CD4-positive, alpha-beta T cell (primary cell): ENCODE results near the gene CLIP2. TPM values are rescaled to one million over a fixed set of nuclear protein-coding genes. Genes with fewer than 3 reads are reported as not detected.

Experiments
- ATAC-seq: fragments of 200-7000 bp; cut with Tn5 transposase; one replicate; pipeline ENCODE4 v1.10.0; 2022; ENCODE audit warnings: mild to moderate bottlenecking; ENCODE audit not compliant: poor library complexity
- CTCF ChIA-PET: fragments of 350-600 bp; sonication (Branson Sonifier 250); formaldehyde crosslinking; loops from one replicate; lab custom pipeline; 2021; ENCODE audit warnings: antibody characterized with exemption, inconsistent platforms; lab: Charles Lee
- POLR2A ChIA-PET: fragments of 350-600 bp; sonication (Branson Sonifier 250); formaldehyde crosslinking; loops from one replicate; lab custom pipeline; 2021; ENCODE audit warnings: antibody characterized with exemption, inconsistent platforms; lab: Charles Lee
- DNase-seq, 14 experiments: peaks; one replicate each; pipeline ENCODE4 v3.0.0-alpha.2; 2013 to 2020; ENCODE audit warnings: mixed read lengths in 2 of 14
- H3K27ac ChIP-seq, 2 donors: one replicate each; pipeline versions ENCODE4 v1.5.1 to v1.7.0; 2013; ENCODE audit warnings: low read length in 2 of 2, low read depth in 1 of 2, mild to moderate bottlenecking in 1 of 2
- H3K27me3 ChIP-seq, 2 experiments: 1 replicate in 1 of 2; 2 replicates in 1 of 2; pipeline versions ENCODE4 v1.6.1 to v1.7.0; 2013; ENCODE audit warnings: low read length in 2 of 2, control low read depth in 1 of 2, mild to moderate bottlenecking in 1 of 2, moderate library complexity in 1 of 2; ENCODE audit not compliant: insufficient read depth in 2 of 2, control insufficient read depth in 1 of 2
- H3K36me3 ChIP-seq: one replicate; pipeline ENCODE4 v1.6.1; 2013; ENCODE audit warnings: low read length, control low read depth; ENCODE audit not compliant: insufficient read depth
- H3K4me1 ChIP-seq: one replicate; pipeline ENCODE4 v1.6.1; 2013; ENCODE audit warnings: low read length, control low read depth; ENCODE audit not compliant: insufficient read depth
- H3K4me3 ChIP-seq: one replicate; pipeline ENCODE4 v1.5.1; 2013; ENCODE audit warnings: mild to moderate bottlenecking, low read length, moderate library complexity
- H3K9me3 ChIP-seq, 2 experiments: 1 replicate in 1 of 2; 2 replicates in 1 of 2; pipeline versions ENCODE4 v1.6.1 to v1.7.0; 2013; ENCODE audit warnings: low read length in 2 of 2, mild to moderate bottlenecking in 2 of 2, control low read depth in 1 of 2, moderate library complexity in 1 of 2; ENCODE audit not compliant: control insufficient read depth in 1 of 2, insufficient read depth in 1 of 2
- H3K27ac Mint-ChIP-seq: one replicate; pipeline ENCODE4 v1.8.0; 2020; ENCODE audit warnings: mixed read lengths
- H3K27me3 Mint-ChIP-seq: one replicate; pipeline ENCODE4 v1.8.0; 2021; ENCODE audit warnings: mixed read lengths
- H3K36me3 Mint-ChIP-seq: one replicate; pipeline ENCODE4 v1.8.0; 2021; ENCODE audit warnings: low read depth, mixed read lengths
- H3K4me1 Mint-ChIP-seq: one replicate; pipeline ENCODE4 v1.8.0; 2021; ENCODE audit warnings: low read depth, mixed read lengths
- H3K4me3 Mint-ChIP-seq: one replicate; pipeline ENCODE4 v1.8.0; 2020; ENCODE audit warnings: mild to moderate bottlenecking, mixed read lengths
- H3K9me3 Mint-ChIP-seq: one replicate; pipeline ENCODE4 v1.8.0; 2020; ENCODE audit warnings: mixed read lengths
- CTCF ChIP-seq: fragments of 200-600 bp; IDR thresholded peaks from one replicate; pipeline ENCODE4 v1.8.0; 2022; ENCODE audit warnings: antibody characterized with exemption, mild to moderate bottlenecking
- intact Hi-C, 2 experiments: fragments of 100-400 bp; cut with DNase I in 1 of 2; cut with micrococcal nuclease in 1 of 2; formaldehyde crosslinking; loops; one replicate each; pipeline versions ENCODE4 v1.15.1 to v1.9.0; 2023 to 2025; cut with DNase I, micrococcal nuclease
- total RNA-seq, 174 experiments: library from RNA in 2 of 174; stranded (reverse) in 2 of 174; gene quantifications; one replicate each; pipeline ENCODE4 v1.2.3 and lab custom pipeline; 2021 to 2026

CLIP2 gene
- total RNA-seq, 2 experiments from 2014 or later: 2.4 to 2.7 TPM

GRCh38 chr7:74306004-74306729 is 17.0 kb downstream of the CLIP2 start:
- Histone ChIP-seq H3K9me3 (peaks cover 0 to 4% of the 10 kb centered on the region in 2 experiments), H3K4me3 (no peak overlapping the region), H3K4me1 (peaks cover 14% of the 10 kb centered on the region), H3K27ac (no peak overlapping the region), H3K27me3 (peaks cover 7 to 13% of the 10 kb centered on the region in 2 experiments), H3K36me3 (no peaks in the 10 kb centered on the region)
- no peaks in the 10 kb centered on the region for H3K9me3 Mint-ChIP-seq
- intact Hi-C loops: no loop called here
- H3K4me1 Mint-ChIP-seq: peaks cover 7% of the 10 kb centered on the region
- H3K27me3 Mint-ChIP-seq: peaks cover 16% of the 10 kb centered on the region
- ChIA-PET POLR2A (interaction anchor here (1.0 kb wide), 1 partner anchor 13 kb away, joined by 3 read pairs; no protein-coding TSS in a partner anchor), CTCF (no interaction called here)
- H3K27ac Mint-ChIP-seq: no peak overlapping the region
- no peak for DNase-seq
- no peak for ATAC-seq
- H3K4me3 Mint-ChIP-seq: peak overlapping the region; percentile 20
- no peak for TF ChIP-seq CTCF
- H3K36me3 Mint-ChIP-seq: no peaks in the 10 kb centered on the region

- H3K36me3 ChIP-seq: no peaks in the 10 kb centered on the region
- no peak for TF ChIP-seq CTCF
- CTCF ChIA-PET: no interaction called here
- Mint-ChIP-seq H3K9me3 (no peaks in the 10 kb centered on the region), H3K36me3 (no peaks in the 10 kb centered on the region), H3K4me3 (peak overlapping the region; percentile 45), H3K27ac (no peak overlapping the region), H3K4me1 (peaks cover 7% of the 10 kb centered on the region), H3K27me3 (peaks cover 16% of the 10 kb centered on the region)
- intact Hi-C loops: no loop called here
- H3K4me1 ChIP-seq: peaks cover 14% of the 10 kb centered on the region
- DNase-seq: peak in 1 of 14 experiments; percentile 12
- peaks cover 0 to 4% of the 10 kb centered on the region in 2 experiments for H3K9me3 ChIP-seq
- no peak overlapping the region for H3K27ac ChIP-seq
- POLR2A ChIA-PET: interaction anchor here (1.0 kb wide), 1 partner anchor 12 kb away, joined by 3 read pairs; no protein-coding TSS in a partner anchor
- no peak overlapping the region for H3K4me3 ChIP-seq
- peaks cover 7 to 13% of the 10 kb centered on the region in 2 experiments for H3K27me3 ChIP-seq
- peak; percentile 39 for ATAC-seq
Observed at GRCh38 chr7:74306730-74307469, 17.7 kb downstream of the CLIP2 start.

- ChIA-PET POLR2A (no interaction called here), CTCF (no interaction called here)
- Histone ChIP-seq H3K27me3 (peaks cover 7 to 13% of the 10 kb centered on the region in 2 experiments), H3K36me3 (no peaks in the 10 kb centered on the region), H3K4me3 (no peak overlapping the region), H3K4me1 (peaks cover 14% of the 10 kb centered on the region), H3K27ac (no peak overlapping the region), H3K9me3 (peaks cover 0 to 4% of the 10 kb centered on the region in 2 experiments)
- no peaks in the 10 kb centered on the region for H3K9me3 Mint-ChIP-seq
- TF ChIP-seq CTCF: no peak
- DNase-seq: no peak
- peaks cover 7% of the 10 kb centered on the region for H3K4me1 Mint-ChIP-seq
- H3K36me3 Mint-ChIP-seq: no peaks in the 10 kb centered on the region
- H3K27me3 Mint-ChIP-seq: peaks cover 16% of the 10 kb centered on the region
- H3K27ac Mint-ChIP-seq: no peak overlapping the region
- no peak overlapping the region for H3K4me3 Mint-ChIP-seq
- intact Hi-C loops: no loop called here
- no peak for ATAC-seq
Observed at GRCh38 chr7:74307738-74308505, 18.7 kb downstream of the CLIP2 start.
